Thyroid gland (tissue), 4 donors: ENCODE results near the gene SLC22A14.

Source experiments
- CTCF ChIP-seq, 6 experiments: fragments of 200-600 bp in 3 of 6; fragments of 450-650 bp in 3 of 6; sonication (generic) in 3 of 6; IDR thresholded peaks; one replicate each; pipeline ENCODE4 v1.5.1; 2016 to 2019; ENCODE audit warnings: antibody characterized with exemption in 6 of 6, mild to moderate bottlenecking in 2 of 6, inconsistent platforms in 1 of 6, moderate library complexity in 1 of 6
- POLR2A ChIP-seq, 2 donors: fragments of 450-650 bp; IDR thresholded peaks; one replicate each; pipeline ENCODE4 v1.6.1; 2017; ENCODE audit warnings: antibody characterized with exemption in 2 of 2, mild to moderate bottlenecking in 2 of 2, moderate library complexity in 1 of 2

GRCh38 chr3:38346587-38347410 lies 64.7 kb downstream of the SLC22A14 start, which contains the start of gene XYLB:
- TF ChIP-seq CTCF (IDR thresholded peaks at IDR 0.05) (peak; percentile 38 to 96 (median 77)), POLR2A (IDR thresholded peaks at IDR 0.05) (no peak)
